NCI-H1417 (cell line): ENCODE results near the gene CCDC187.

Experiments
- DNase-seq, 3 experiments: peaks; one replicate each; lab custom pipeline; 2025; lab: John Stamatoyannopoulos, UW

CCDC187 gene

GRCh38 chr9:136225748-136226679, 77.9 kb downstream of the CCDC187 start:
- peak; percentile 36 to 73 (median 46) for DNase-seq

- DNase-seq = no peak
Observed at GRCh38 chr9:136225366-136225747, 78.5 kb downstream of the CCDC187 start.

DNA sequence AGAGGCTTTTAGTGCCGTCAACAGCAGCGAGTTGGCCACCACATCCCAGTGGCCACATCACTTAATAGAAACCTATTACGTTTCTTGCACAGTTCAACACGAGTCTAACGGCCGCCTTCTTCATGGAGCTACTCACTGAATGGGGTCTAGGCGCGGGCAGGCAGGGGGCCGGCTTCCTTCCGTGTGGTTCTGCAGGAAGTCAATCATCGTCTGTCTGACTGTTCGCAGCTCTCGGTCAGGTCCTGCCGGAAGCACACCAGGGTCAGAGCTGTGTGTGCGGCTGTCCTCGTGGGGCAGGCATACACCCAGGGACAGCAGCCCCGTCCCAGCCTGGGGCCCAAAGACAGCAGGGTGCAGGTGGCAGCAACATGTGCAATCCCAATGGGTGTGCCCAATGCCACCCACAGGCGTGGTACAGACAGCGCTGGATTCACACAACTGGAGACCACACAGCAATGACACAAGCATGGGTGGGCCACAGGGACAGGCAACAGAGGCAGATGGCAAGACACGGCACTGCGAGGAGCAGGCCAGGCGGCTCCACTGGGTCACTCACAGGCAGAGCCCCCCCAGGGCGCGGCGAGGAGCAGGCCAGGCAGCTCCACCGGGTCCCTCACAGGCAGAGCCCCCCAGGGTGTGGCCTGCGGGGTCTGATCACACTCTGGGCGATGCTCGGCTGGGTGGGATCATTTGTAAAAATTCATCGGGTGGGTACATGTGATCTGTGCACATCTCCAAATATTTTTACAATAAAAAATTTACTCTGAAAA, 79.8 kb downstream of the CCDC187 start:
- DNase-seq = no peak

DNA sequence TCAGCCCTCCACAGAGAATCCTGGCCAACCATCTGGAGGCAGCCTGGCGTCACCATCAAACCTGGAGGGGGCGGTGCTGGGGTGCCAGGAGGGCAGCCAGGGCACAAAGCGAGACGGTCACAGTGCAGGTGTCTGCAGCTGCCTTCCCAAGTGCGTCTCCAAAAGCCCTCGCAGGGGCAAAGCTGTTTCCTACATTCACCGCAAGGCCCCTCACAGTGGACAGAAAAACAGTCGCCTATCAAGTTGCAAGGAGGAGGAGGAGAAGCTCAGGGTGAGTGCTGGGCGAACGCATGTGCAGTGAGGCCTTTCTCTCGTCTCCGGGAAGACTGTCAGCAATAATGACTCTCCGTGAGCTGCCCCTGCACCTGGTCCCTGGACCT, 81.0 kb downstream of the CCDC187 start:
- DNase-seq = peak in 1 of 3 experiments; percentile 52

DNA sequence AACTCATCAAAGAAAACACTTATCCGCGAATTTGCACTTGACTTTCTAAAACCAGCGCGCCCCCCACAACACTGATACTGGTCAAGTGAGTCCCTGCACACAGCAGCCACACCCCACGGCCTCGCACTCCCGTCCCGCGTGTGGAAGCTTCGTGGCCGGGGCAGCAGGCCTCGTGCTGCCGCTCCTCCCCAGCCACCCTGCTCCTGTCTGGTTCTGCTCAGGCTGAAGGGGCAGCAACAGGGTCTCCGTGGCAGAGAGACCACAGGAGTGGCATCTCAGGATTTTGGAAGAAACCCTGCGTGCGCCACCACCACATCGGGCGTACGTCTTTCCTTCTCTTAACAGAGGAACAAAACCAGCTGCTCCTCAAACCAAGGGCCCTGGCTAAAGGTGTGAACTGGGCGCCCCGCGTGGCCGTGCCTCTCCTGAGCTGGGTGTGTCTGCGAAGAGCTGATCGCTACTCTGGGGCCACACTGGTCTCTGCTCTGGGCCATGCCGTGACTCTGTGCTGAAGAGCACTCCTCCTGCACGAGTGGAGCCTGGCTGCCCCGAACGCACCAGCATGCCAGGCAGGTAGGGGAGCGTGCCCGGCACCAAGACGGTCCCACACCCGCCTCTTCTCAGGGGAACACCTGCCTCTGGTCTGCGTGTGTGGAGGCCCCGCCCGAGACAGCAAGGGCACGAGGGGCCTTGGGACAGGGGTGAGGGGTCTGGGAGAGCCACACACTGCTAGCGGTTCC, 81.6 kb downstream of the CCDC187 start:
- DNase-seq = no peak

GRCh38 chr9:136220017-136220729, 83.7 kb downstream of the CCDC187 start:
- DNase-seq = peak in 1 of 3 experiments; percentile 24

DNA sequence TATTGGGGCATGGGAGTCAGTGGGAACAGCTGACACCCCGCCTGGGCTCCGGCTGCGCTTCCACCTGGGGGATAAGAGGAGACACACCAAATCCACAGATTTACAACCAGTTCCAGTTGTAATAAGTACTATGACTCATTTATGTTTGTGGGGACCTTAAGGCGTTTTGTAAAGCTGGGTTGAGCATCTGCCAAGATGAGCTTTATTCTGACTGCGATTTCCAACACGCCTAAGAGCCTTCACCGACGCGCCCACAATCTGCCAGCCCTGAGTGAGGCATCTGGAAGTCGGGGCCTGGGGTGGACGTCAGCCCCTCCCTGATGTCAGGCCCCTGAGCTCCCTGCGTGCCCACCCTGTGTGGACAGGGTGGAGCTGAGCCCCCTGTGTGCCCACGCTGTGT, 84.6 kb downstream of the CCDC187 start:
- no peak for DNase-seq

- no peak for DNase-seq
Observed at GRCh38 chr9:136218673-136219072, 85.2 kb downstream of the CCDC187 start.

GRCh38 chr9:136218271-136218670, 85.6 kb downstream of the CCDC187 start:
- no peak for DNase-seq

- no peak for DNase-seq
Observed at GRCh38 chr9:136216541-136217244, 87.2 kb downstream of the CCDC187 start.

DNA sequence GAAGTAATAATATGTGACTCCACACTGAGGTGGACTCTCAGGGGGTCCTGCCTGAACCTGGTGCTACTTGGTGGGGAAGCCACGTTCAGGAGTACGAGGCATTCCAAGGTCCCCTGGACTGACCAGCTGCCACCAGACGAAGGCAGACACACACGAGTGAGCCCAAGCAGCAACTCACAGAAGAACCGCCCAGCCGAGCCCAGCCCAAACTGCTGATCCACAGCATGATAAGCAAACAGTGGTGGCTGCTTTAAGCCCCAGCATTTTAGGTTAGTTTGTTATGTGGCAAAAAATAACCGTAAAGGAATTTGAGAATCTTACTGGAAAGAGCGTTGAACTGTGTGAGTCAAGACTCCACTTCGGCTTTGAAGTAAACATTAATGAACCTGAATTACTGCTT, 90.2 kb downstream of the CCDC187 start:
- DNase-seq = no peak

DNA sequence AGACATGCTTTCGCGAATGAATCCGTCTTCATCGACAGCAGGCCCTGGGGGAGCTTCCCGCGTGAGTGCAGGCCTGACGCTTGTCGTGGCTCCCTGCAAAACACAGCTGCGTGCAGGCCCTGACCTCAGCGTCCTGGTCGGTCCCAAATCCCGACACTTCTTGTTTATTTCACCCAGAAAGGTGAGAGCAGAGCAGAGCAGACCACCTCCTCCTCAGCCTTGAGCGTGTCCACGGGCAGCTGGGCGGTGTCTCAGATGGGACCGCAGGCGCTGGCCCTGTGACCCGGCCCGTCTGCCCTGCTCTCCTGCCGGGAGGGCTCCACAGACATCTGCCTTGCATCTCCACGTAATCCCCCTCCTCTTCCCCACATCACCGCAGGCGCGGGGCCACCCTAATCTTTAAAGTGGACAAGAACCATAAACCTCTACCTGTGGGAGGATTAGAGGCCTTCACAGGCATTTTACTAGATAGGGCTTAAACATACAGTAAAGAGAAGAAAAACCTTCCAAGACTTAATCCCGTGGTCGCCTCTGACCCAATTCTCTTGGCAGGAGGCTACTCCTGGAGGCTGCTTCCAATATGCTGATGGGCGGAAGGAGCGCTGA, 91.4 kb downstream of the CCDC187 start:
- DNase-seq = no peak

DNA sequence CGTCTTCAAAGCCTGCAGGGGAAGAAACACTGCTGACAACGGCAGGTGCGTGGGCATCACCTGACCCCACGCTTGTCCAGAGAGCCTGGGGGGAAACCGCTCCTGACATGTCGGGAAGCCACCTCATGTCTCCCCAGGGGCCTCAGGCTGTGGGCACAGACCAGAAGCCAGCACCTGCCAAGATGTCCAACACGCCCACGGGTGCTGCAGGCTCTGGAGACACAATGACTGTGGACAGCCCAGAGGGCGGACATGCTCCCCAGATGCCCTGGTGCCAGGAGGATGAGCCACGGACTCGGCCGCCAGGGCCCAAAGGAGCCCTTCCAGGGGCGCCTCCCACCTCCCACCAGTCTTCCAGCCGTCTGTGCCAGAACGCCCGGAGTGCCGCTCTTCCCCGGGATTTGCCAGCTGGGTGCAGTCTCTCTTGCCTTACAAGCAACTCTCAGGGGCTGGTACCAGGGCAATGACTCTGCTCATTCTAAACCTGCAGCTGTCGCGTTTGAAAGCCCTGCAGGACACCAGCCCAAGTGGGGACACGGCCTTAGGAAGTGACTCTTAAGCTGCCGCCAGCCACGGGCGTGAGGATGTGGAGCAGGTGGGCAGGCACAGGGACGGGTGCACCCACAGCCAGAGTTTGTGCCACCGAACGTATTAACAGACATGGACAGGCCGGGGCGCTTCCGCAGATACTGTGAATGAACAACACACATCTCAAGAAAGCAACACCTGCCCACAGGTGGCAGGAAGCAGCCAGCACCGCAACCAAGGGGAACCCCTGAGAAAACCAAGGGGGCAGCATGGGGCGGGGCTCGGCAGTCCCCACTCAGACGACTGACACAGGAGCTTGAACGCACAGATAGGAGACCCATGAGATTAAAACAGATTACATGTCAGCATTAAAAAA, 92.2 kb downstream of the CCDC187 start:
- DNase-seq = peak in 1 of 3 experiments; percentile 27

GRCh38 chr9:136211006-136211405, 92.9 kb downstream of the CCDC187 start:
- DNase-seq = no peak

GRCh38 chr9:136210276-136210675, 93.6 kb downstream of the CCDC187 start:
- no peak for DNase-seq

- DNase-seq = no peak
Observed at GRCh38 chr9:136209786-136210185, 94.1 kb downstream of the CCDC187 start.

DNA sequence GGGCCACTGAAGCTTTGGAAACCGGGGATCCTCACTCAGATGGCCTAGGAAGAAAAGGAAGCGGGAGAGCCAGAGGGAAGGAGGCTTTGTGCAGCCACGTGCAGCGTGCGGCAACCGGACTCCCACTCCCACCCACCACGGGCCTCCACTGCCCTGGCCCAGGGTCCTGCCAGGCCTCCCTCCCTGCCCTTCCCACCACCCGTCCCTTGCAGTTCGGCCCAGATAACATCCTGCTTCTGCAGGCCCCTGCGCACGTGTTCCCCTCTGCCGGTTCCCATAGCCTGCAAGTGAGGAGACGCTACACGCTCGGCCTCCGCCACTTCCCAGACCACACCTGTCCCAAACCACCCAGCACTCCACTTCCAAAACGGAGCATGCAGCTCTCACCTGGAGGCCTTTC, 94.7 kb downstream of the CCDC187 start:
- DNase-seq = no peak

DNA sequence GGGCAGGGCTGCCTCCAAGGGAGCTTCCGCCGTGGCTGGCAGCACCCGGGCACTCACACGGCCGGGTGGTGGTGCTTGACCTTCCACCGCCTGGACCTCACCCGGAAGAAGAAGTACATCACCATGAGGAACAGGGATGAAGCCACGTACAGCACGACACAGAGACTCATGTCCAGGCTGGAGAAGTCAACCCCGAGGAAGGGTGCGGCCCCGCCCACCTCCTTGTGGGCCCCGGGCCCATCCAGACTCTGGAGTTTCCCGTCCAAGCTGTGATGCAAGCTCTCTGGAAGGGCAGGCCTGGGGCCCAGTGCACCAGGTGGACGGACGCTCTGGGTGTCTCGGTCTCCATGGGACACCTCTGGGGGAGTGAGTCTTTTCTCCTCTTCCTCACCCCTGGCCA, 95.2 kb downstream of the CCDC187 start:
- no peak for DNase-seq

GRCh38 chr9:136207616-136208015, 96.3 kb downstream of the CCDC187 start:
- DNase-seq = peak in 1 of 3 experiments; percentile 23
